GM19463 (cell line): Measurements from ENCODE around the gene P4HA1.
"Not testable (repeated sequence)": the region's sequence is repeated elsewhere in the genome, so short reads cannot be mapped to it uniquely, and the experiment has no call there.

Source experiments
- ATAC-seq: cut with Tn5 transposase; IDR thresholded peaks from one replicate; pipeline ENCODE4 v1.9.1; 2021; ENCODE audit warnings: mild to moderate bottlenecking, moderate library complexity; ENCODE audit not compliant: unreplicated experiment

The P4HA1 gene

GRCh38 chr10:73043766-73044377 lies 52.8 kb downstream of the P4HA1 start:
- no peak for ATAC-seq

- no peak for ATAC-seq
Measured at GRCh38 chr10:73043319-73043718, 53.3 kb downstream of the P4HA1 start.

GRCh38 chr10:73042130-73042529 lies 54.5 kb downstream of the P4HA1 start:
- no peak for ATAC-seq

- ATAC-seq: no peak
Measured at GRCh38 chr10:73039635-73040034, 57.0 kb downstream of the P4HA1 start.

GRCh38 chr10:73036285-73036684 lies 60.4 kb downstream of the P4HA1 start:
- not testable (repeated sequence) for ATAC-seq

GRCh38 chr10:73032536-73032935 lies 64.1 kb downstream of the P4HA1 start:
- ATAC-seq: no peak

- ATAC-seq: not testable (repeated sequence)
Measured at GRCh38 chr10:73026623-73027022, 70.0 kb downstream of the P4HA1 start.

- ATAC-seq: not testable (repeated sequence)
Measured at GRCh38 chr10:73023455-73024070, 73.1 kb downstream of the P4HA1 start.

- ATAC-seq: not testable (repeated sequence)
Measured at GRCh38 chr10:73022961-73023360, 73.7 kb downstream of the P4HA1 start.

- not testable (repeated sequence) for ATAC-seq
Measured at GRCh38 chr10:73021538-73022164, 75.0 kb downstream of the P4HA1 start.

- ATAC-seq: no peak
Measured at GRCh38 chr10:73021050-73021449, 75.6 kb downstream of the P4HA1 start.

- no peak for ATAC-seq
Measured at GRCh38 chr10:73019100-73019499, 77.6 kb downstream of the P4HA1 start.

GRCh38 chr10:73018632-73019031 lies 78.0 kb downstream of the P4HA1 start:
- no peak for ATAC-seq

- no peak for ATAC-seq
Measured at GRCh38 chr10:73017955-73018480, 78.6 kb downstream of the P4HA1 start.

GRCh38 chr10:73015779-73016178 lies 80.9 kb downstream of the P4HA1 start:
- no peak for ATAC-seq

GRCh38 chr10:73003822-73004221 lies 92.8 kb downstream of the P4HA1 start:
- ATAC-seq: no peak

- ATAC-seq: no peak
Measured at GRCh38 chr10:73000973-73001372, 95.7 kb downstream of the P4HA1 start.

- ATAC-seq: no peak
Measured at GRCh38 chr10:72997099-72997498, 99.6 kb downstream of the P4HA1 start.

GRCh38 chr10:72995459-72995858 lies 101.2 kb downstream of the P4HA1 start:
- ATAC-seq: not testable (repeated sequence)

GRCh38 chr10:72989771-72990170 lies 106.9 kb downstream of the P4HA1 start:
- ATAC-seq: not testable (repeated sequence)

GRCh38 chr10:72984618-72985017 lies 112.0 kb downstream of the P4HA1 start:
- ATAC-seq: not testable (repeated sequence)
